NCI-H1105 (cell line): Measurements from ENCODE around the gene GJA4.

ENCODE experiments used
- DNase-seq: peaks from one replicate; lab custom pipeline; 2025; lab: John Stamatoyannopoulos, UW

GJA4 gene

GRCh38 chr1:34839526-34840305 lies 46.9 kb downstream of the GJA4 start:
- DNase-seq = no peak

- no peak for DNase-seq
Observed at GRCh38 chr1:34840426-34840825, 47.6 kb downstream of the GJA4 start.

- DNase-seq = no peak
Observed at GRCh38 chr1:34842073-34842472, 49.3 kb downstream of the GJA4 start.

- DNase-seq = no peak
Observed at GRCh38 chr1:34842952-34843371, 50.2 kb downstream of the GJA4 start.

GRCh38 chr1:34843392-34844251 lies 50.8 kb downstream of the GJA4 start:
- DNase-seq = no peak

GRCh38 chr1:34844252-34844634 lies 51.4 kb downstream of the GJA4 start:
- DNase-seq = no peak
